ENCODE data around the gene UMPS. TPM values are rescaled to one million over a fixed set of nuclear protein-coding genes. Genes with fewer than 3 reads are reported as not detected.

Gene UMPS
- total RNA-seq, 1 donor from 2014 or later, result 38.3 TPM

GRCh38 chr3:124797426-124797945 is 67.2 kb downstream of the UMPS start:
- H3K4me3 Mint-ChIP-seq (ENCODE audit: unreplicated experiment), result peak overlapping the region; percentile 23
- no peak overlapping the region for H3K27ac Mint-ChIP-seq (ENCODE audit: unreplicated experiment)
- TF ChIP-seq, protein P1, sequence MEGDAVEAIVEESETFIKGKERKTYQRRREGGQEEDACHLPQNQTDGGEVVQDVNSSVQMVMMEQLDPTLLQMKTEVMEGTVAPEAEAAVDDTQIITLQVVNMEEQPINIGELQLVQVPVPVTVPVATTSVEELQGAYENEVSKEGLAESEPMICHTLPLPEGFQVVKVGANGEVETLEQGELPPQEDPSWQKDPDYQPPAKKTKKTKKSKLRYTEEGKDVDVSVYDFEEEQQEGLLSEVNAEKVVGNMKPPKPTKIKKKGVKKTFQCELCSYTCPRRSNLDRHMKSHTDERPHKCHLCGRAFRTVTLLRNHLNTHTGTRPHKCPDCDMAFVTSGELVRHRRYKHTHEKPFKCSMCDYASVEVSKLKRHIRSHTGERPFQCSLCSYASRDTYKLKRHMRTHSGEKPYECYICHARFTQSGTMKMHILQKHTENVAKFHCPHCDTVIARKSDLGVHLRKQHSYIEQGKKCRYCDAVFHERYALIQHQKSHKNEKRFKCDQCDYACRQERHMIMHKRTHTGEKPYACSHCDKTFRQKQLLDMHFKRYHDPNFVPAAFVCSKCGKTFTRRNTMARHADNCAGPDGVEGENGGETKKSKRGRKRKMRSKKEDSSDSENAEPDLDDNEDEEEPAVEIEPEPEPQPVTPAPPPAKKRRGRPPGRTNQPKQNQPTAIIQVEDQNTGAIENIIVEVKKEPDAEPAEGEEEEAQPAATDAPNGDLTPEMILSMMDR (IDR thresholded peaks at IDR 0.05; ENCODE audit: insufficient read depth, low read depth, low read length), result no peak
- no peak for TF ChIP-seq EZH2 (IDR thresholded peaks at IDR 0.05; ENCODE audit: insufficient read depth, low read length)
- Histone ChIP-seq H3K4me3 (ENCODE audit: insufficient read depth, low read depth, low read length) (no peak overlapping the region), H3K4me2 (ENCODE audit: low read length) (no peak overlapping the region), H3K27ac (ENCODE audit: low read depth, low read length) (no peak overlapping the region), H3K9ac (ENCODE audit: low read length) (no peak overlapping the region), H4K20me1 (ENCODE audit: insufficient read depth, low read length) (peaks cover 7% of the 10 kb centered on the region), H3K4me1 (ENCODE audit: insufficient read depth, low read length) (peaks cover 38% of the 10 kb centered on the region), H3K36me3 (ENCODE audit: insufficient read depth, low read length) (peaks cover 12% of the 10 kb centered on the region), H3K79me2 (ENCODE audit: insufficient read depth, low read length) (peaks cover 8% of the 10 kb centered on the region), H3K27me3 (ENCODE audit: insufficient read depth, low read length) (no peaks in the 10 kb centered on the region), H2AFZ (ENCODE audit: low read depth, low read length) (no peak overlapping the region), H3K9me3 (ENCODE audit: insufficient read depth, low read depth, low read length) (no peaks in the 10 kb centered on the region)
- DNase-seq (ENCODE audit: low read depth) (no peak), FAIRE-seq (no peak)
- peaks cover 39% of the 10 kb centered on the region for H3K4me1 Mint-ChIP-seq (ENCODE audit: low read depth, unreplicated experiment)
- H3K9me3 Mint-ChIP-seq (ENCODE audit: unreplicated experiment), result peaks cover 1% of the 10 kb centered on the region
- H3K36me3 Mint-ChIP-seq (ENCODE audit: low read depth, unreplicated experiment), result peaks cover 40% of the 10 kb centered on the region
- peaks cover 1% of the 10 kb centered on the region for H3K27me3 Mint-ChIP-seq (ENCODE audit: low read depth, unreplicated experiment)

Small RNA genes within 50 kb of the gene (microRNA-seq; reads per million reads assigned to microRNA genes)
- gene MIR544B, result not detected

Other genes starting within 250 kb of the UMPS start
- gene ITGB5, start 156.9 kb downstream of the UMPS start, total RNA-seq, result 139 and 201 TPM in 2 replicates
- not detected in 2 replicates for gene MUC13, start 204.3 kb downstream of the UMPS start, total RNA-seq